ENCODE measurements around the gene UBE2N.

The UBE2N gene

DNA sequence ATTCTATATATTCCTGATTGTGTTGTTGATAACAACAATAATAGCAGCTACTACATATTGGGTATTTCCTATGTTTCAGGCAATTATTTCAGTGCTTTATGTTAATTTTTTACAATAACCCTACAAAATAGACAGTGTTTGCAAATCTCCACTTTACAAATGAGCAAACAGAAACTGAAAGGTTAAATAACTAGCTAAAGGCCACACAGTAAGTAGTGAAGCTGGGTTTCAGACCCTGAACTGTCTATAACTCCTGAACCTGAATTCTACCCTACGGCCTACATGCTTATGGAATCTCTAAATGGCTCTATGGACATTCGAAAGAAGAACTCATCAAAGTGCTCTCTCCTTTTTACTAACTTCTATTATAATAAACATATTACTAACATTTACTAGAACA lies 83.7 kb downstream of the UBE2N start:
- H3K4me1 ChIP-seq (ENCODE audit: control insufficient read depth in 2 of 2, insufficient read depth in 2 of 2, low read length in 2 of 2), result no peaks in the 10 kb centered on the region
- no peaks in the 10 kb centered on the region for H3K27me3 ChIP-seq (ENCODE audit: control insufficient read depth in 2 of 2, insufficient read depth in 2 of 2, low read length in 2 of 2)
- H3K27ac ChIP-seq (ENCODE audit: low read depth in 2 of 2, low read length in 2 of 2), result no peak overlapping the region
- H3K9me3 ChIP-seq (ENCODE audit: control insufficient read depth in 2 of 2, low read length in 2 of 2), result no peaks in the 10 kb centered on the region
- H3K9ac ChIP-seq (ENCODE audit: low read depth in 1 of 2, low read length in 2 of 2), result no peak overlapping the region
- H3K4me3 ChIP-seq (ENCODE audit: low read length in 2 of 2), result no peak overlapping the region
- no peaks in the 10 kb centered on the region for H3K36me3 ChIP-seq (ENCODE audit: control insufficient read depth in 2 of 2, insufficient read depth in 2 of 2, low read length in 2 of 2)

DNA sequence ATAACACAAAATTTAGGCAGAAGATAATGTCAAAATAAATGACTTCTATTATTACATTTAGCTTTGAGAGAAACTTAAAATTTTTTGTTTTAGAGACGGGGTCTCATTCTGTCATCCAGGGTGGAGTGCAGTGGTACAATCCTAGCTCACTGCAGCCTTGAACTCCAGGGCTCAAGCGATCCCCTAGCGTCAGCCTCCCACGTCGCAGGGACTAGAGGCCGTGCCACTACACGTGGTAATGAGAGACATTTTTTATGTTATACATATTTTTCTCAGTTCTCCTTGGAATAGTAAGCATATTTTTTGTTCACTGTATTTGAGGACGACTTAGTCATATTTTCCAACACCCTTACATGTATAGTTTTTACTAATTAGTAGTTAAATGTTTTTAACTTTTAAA lies 85.5 kb downstream of the UBE2N start:
- no peak overlapping the region for H3K9ac ChIP-seq (ENCODE audit: low read depth in 1 of 2, low read length in 2 of 2)
- no peak overlapping the region for H3K27ac ChIP-seq (ENCODE audit: low read depth in 2 of 2, low read length in 2 of 2)

More for the DNA sequence above, 85.5 kb downstream of the UBE2N start:
- no peak overlapping the region for H3K4me3 ChIP-seq (ENCODE audit: low read length in 2 of 2)
- no peaks in the 10 kb centered on the region for H3K27me3 ChIP-seq (ENCODE audit: control insufficient read depth in 2 of 2, insufficient read depth in 2 of 2, low read length in 2 of 2)
- no peaks in the 10 kb centered on the region for H3K9me3 ChIP-seq (ENCODE audit: control insufficient read depth in 2 of 2, low read length in 2 of 2)
- no peaks in the 10 kb centered on the region for H3K4me1 ChIP-seq (ENCODE audit: control insufficient read depth in 2 of 2, insufficient read depth in 2 of 2, low read length in 2 of 2)
- no peaks in the 10 kb centered on the region for H3K36me3 ChIP-seq (ENCODE audit: control insufficient read depth in 2 of 2, insufficient read depth in 2 of 2, low read length in 2 of 2)

Measured in mucosa of rectum (tissue), 2 donors.